Coronary artery (tissue), 2 donors: Measurements from ENCODE around the gene CACNB2.

Experiments
- DNase-seq: peaks from one replicate; pipeline ENCODE4 v3.0.0-alpha.2; 2017; ENCODE audit warnings: low spot score
- H3K27ac ChIP-seq, 2 donors: fragments of 200-600 bp; sonication (generic); one replicate each; pipeline ENCODE4 v1.5.1; 2016 to 2019
- H3K4me3 ChIP-seq: fragments of 200-600 bp; sonication (generic); 2 replicates; pipeline ENCODE4 v1.5.1; 2016; ENCODE audit warnings: mild to moderate bottlenecking, moderate library complexity
- CTCF ChIP-seq: fragments of 200-600 bp; sonication (generic); IDR thresholded peaks from one replicate; pipeline ENCODE4 v1.5.1; 2019; ENCODE audit warnings: antibody characterized with exemption

Gene CACNB2

GRCh38 chr10:18236756-18237155 is 96.5 kb downstream of the CACNB2 start:
- H3K4me3 ChIP-seq = no peak overlapping the region
- DNase-seq = no peak
- no peak overlapping the region for H3K27ac ChIP-seq
- no peak for TF ChIP-seq CTCF

- no peak for DNase-seq
- TF ChIP-seq CTCF = peak; percentile 63
- no peak overlapping the region for H3K27ac ChIP-seq
- no peak overlapping the region for H3K4me3 ChIP-seq
These were observed 98.8 kb downstream of the CACNB2 start for GRCh38 chr10:18238870-18239485.

- TF ChIP-seq CTCF = no peak
- H3K27ac ChIP-seq = peak overlapping the region in 1 of 2 donors; percentile 62
- H3K4me3 ChIP-seq = peak overlapping the region; percentile 34
- DNase-seq = no peak
These were observed 100.1 kb downstream of the CACNB2 start for GRCh38 chr10:18240185-18240882.

- no peak for DNase-seq
- no peak for TF ChIP-seq CTCF
- H3K4me3 ChIP-seq = no peak overlapping the region
- H3K27ac ChIP-seq = no peak overlapping the region
These were observed 106.7 kb downstream of the CACNB2 start for GRCh38 chr10:18246967-18247366.

- no peak for TF ChIP-seq CTCF
- H3K27ac ChIP-seq = no peak overlapping the region
- no peak overlapping the region for H3K4me3 ChIP-seq
- no peak for DNase-seq
These were observed 111.9 kb downstream of the CACNB2 start for GRCh38 chr10:18252086-18252485.

GRCh38 chr10:18254086-18254485 is 113.9 kb downstream of the CACNB2 start:
- no peak overlapping the region for H3K4me3 ChIP-seq
- no peak overlapping the region for H3K27ac ChIP-seq
- no peak for DNase-seq
- TF ChIP-seq CTCF = no peak

GRCh38 chr10:18254692-18255091 is 114.5 kb downstream of the CACNB2 start:
- no peak overlapping the region for H3K4me3 ChIP-seq
- H3K27ac ChIP-seq = no peak overlapping the region
- no peak for DNase-seq
- no peak for TF ChIP-seq CTCF
